HG03378 (cell line): ENCODE data around the gene MMP1.
"Not testable (repeated sequence)": the region's sequence is repeated elsewhere in the genome, so short reads cannot be mapped to it uniquely, and the experiment has no call there.

Source experiments
- ATAC-seq: cut with Tn5 transposase; IDR thresholded peaks from one replicate; pipeline ENCODE4 v1.9.1; 2021; ENCODE audit warnings: mild to moderate bottlenecking, moderate library complexity; ENCODE audit not compliant: unreplicated experiment

The MMP1 gene

GRCh38 chr11:102762361-102762767 is 35.6 kb downstream of the MMP1 start:
- no peak for ATAC-seq

GRCh38 chr11:102761646-102762238 is 36.2 kb downstream of the MMP1 start:
- ATAC-seq = no peak

GRCh38 chr11:102760344-102761035 is 37.5 kb downstream of the MMP1 start:
- ATAC-seq = no peak

GRCh38 chr11:102757823-102758549 is 40.0 kb downstream of the MMP1 start:
- ATAC-seq = no peak

- no peak for ATAC-seq
Observed at GRCh38 chr11:102753267-102753666, 44.7 kb downstream of the MMP1 start.

GRCh38 chr11:102751673-102752072 is 46.3 kb downstream of the MMP1 start:
- no peak for ATAC-seq

GRCh38 chr11:102749101-102749722 is 48.7 kb downstream of the MMP1 start:
- no peak for ATAC-seq

- ATAC-seq = not testable (repeated sequence)
Observed at GRCh38 chr11:102746746-102747578, 51.0 kb downstream of the MMP1 start.
